Right forelimb (tissue), 1 donor: ENCODE results near the gene HHAT.
"Not testable (repeated sequence)": the region's sequence is repeated elsewhere in the genome, so short reads cannot be mapped to it uniquely, and the experiment has no call there.

Experiments
- DNase-seq: peaks from one replicate; pipeline ENCODE4 v3.0.0-alpha.2; 2018

HHAT gene

GRCh38 chr1:210315529-210315928 is 13.2 kb upstream of the HHAT start:
- DNase-seq = no peak

- DNase-seq = no peak
These were observed 7.6 kb upstream of the HHAT start for GRCh38 chr1:210321131-210321530.

GRCh38 chr1:210321552-210321951 is 7.2 kb upstream of the HHAT start:
- DNase-seq = no peak

- DNase-seq = no peak
These were observed 4.7 kb upstream of the HHAT start for GRCh38 chr1:210323957-210324356.

GRCh38 chr1:210325026-210325670 is 3.6 kb upstream of the HHAT start:
- DNase-seq = no peak

- DNase-seq = no peak
These were observed 513 bp upstream of the HHAT start for GRCh38 chr1:210328032-210328745.

GRCh38 chr1:210330279-210330866 is 1.7 kb downstream of the HHAT start:
- DNase-seq = no peak

- DNase-seq = no peak
These were observed 3.5 kb downstream of the HHAT start for GRCh38 chr1:210332233-210332632.

- DNase-seq = no peak
These were observed 4.2 kb downstream of the HHAT start for GRCh38 chr1:210332719-210333398.

- DNase-seq = no peak
These were observed 6.3 kb downstream of the HHAT start for GRCh38 chr1:210335001-210335400.

- no peak for DNase-seq
These were observed 7.7 kb downstream of the HHAT start for GRCh38 chr1:210336362-210336761.

- DNase-seq = no peak
These were observed 10.8 kb downstream of the HHAT start for GRCh38 chr1:210339500-210339899.

- DNase-seq = no peak
These were observed 11.6 kb downstream of the HHAT start for GRCh38 chr1:210340311-210340710.

- no peak for DNase-seq
These were observed 12.1 kb downstream of the HHAT start for GRCh38 chr1:210340841-210341240.

- no peak for DNase-seq
These were observed 14.5 kb downstream of the HHAT start for GRCh38 chr1:210342986-210343780.

- DNase-seq = no peak
These were observed 16.0 kb downstream of the HHAT start for GRCh38 chr1:210344706-210345105.

- DNase-seq = no peak
These were observed 18.4 kb downstream of the HHAT start for GRCh38 chr1:210347112-210347511.

- no peak for DNase-seq
These were observed 22.8 kb downstream of the HHAT start for GRCh38 chr1:210351496-210351895.

- DNase-seq = no peak
These were observed 23.9 kb downstream of the HHAT start for GRCh38 chr1:210352575-210352974.

GRCh38 chr1:210354305-210354704 is 25.6 kb downstream of the HHAT start:
- DNase-seq = not testable (repeated sequence)

- DNase-seq = no peak
These were observed 29.9 kb downstream of the HHAT start for GRCh38 chr1:210358626-210359025.

GRCh38 chr1:210359255-210359654 is 30.6 kb downstream of the HHAT start:
- DNase-seq = no peak
